ENCODE measurements around the gene ZNRF4.

The ZNRF4 gene

GRCh38 chr19:5443723-5444122 is 11.5 kb upstream of the ZNRF4 start:
- DNase-seq (ENCODE audit: low spot score) = no peak

- DNase-seq (ENCODE audit: low spot score) = no peak
Observed at GRCh38 chr19:5444431-5444830, 10.8 kb upstream of the ZNRF4 start.

GRCh38 chr19:5445071-5445470 is 10.1 kb upstream of the ZNRF4 start:
- no peak for DNase-seq (ENCODE audit: low spot score)

GRCh38 chr19:5445561-5446055 is 9.6 kb upstream of the ZNRF4 start:
- DNase-seq (ENCODE audit: low spot score) = no peak

- DNase-seq (ENCODE audit: low spot score) = no peak
Observed at GRCh38 chr19:5447700-5448311, 7.4 kb upstream of the ZNRF4 start.

GRCh38 chr19:5448374-5448773 is 6.8 kb upstream of the ZNRF4 start:
- no peak for DNase-seq (ENCODE audit: low spot score)

GRCh38 chr19:5450482-5451126 is 4.6 kb upstream of the ZNRF4 start:
- no peak for DNase-seq (ENCODE audit: low spot score)

GRCh38 chr19:5451494-5451893 is 3.7 kb upstream of the ZNRF4 start:
- no peak for DNase-seq (ENCODE audit: low spot score)

GRCh38 chr19:5452594-5453565 is 2.3 kb upstream of the ZNRF4 start:
- DNase-seq (ENCODE audit: low spot score) = peak; percentile 45

- DNase-seq (ENCODE audit: low spot score) = no peak
Observed at GRCh38 chr19:5454743-5455142, 474 bp upstream of the ZNRF4 start.

- no peak for DNase-seq (ENCODE audit: low spot score)
Observed at GRCh38 chr19:5456130-5456840, 1.1 kb downstream of the ZNRF4 start.

- no peak for DNase-seq (ENCODE audit: low spot score)
Observed at GRCh38 chr19:5456841-5457200, 1.6 kb downstream of the ZNRF4 start.

- no peak for DNase-seq (ENCODE audit: low spot score)
Observed at GRCh38 chr19:5457709-5458108, 2.5 kb downstream of the ZNRF4 start.

- DNase-seq (ENCODE audit: low spot score) = no peak
Observed at GRCh38 chr19:5458420-5458819, 3.2 kb downstream of the ZNRF4 start.

GRCh38 chr19:5459360-5459759 is 4.1 kb downstream of the ZNRF4 start:
- no peak for DNase-seq (ENCODE audit: low spot score)

GRCh38 chr19:5460748-5461147 is 5.5 kb downstream of the ZNRF4 start:
- DNase-seq (ENCODE audit: low spot score) = no peak

- no peak for DNase-seq (ENCODE audit: low spot score)
Observed at GRCh38 chr19:5463959-5464358, 8.7 kb downstream of the ZNRF4 start.

GRCh38 chr19:5466072-5466471 is 10.9 kb downstream of the ZNRF4 start:
- no peak for DNase-seq (ENCODE audit: low spot score)

GRCh38 chr19:5466814-5467291 is 11.6 kb downstream of the ZNRF4 start:
- DNase-seq (ENCODE audit: low spot score) = no peak

GRCh38 chr19:5470264-5470671 is 15.1 kb downstream of the ZNRF4 start:
- DNase-seq (ENCODE audit: low spot score) = no peak

GRCh38 chr19:5472286-5472685 is 17.1 kb downstream of the ZNRF4 start:
- DNase-seq (ENCODE audit: low spot score) = no peak

GRCh38 chr19:5473646-5474045 is 18.4 kb downstream of the ZNRF4 start:
- no peak for DNase-seq (ENCODE audit: low spot score)

Measured in germinal center (tissue), 1 donor.